Stimulated activated CD4-positive, alpha-beta T cell treated with anti-CD3 and anti-CD28 coated beads, Interleukin-4, amount 100 ng/mL, for 24 hours (primary cell): ENCODE measurements around the gene BCAS3.
"Not testable (repeated sequence)": the region's sequence is repeated elsewhere in the genome, so short reads cannot be mapped to it uniquely, and the experiment has no call there.

Source experiments
- DNase-seq: peaks from one replicate; pipeline ENCODE4 v3.0.0-alpha.2; 2020

BCAS3 gene

GRCh38 chr17:61359513-61359912 is 681.9 kb downstream of the BCAS3 start:
- not testable (repeated sequence) for DNase-seq

GRCh38 chr17:61360318-61360943 is 682.8 kb downstream of the BCAS3 start:
- DNase-seq: no peak

- no peak for DNase-seq
Measured at GRCh38 chr17:61361084-61361483, 683.4 kb downstream of the BCAS3 start.

GRCh38 chr17:61362396-61362795 is 684.7 kb downstream of the BCAS3 start:
- no peak for DNase-seq

- no peak for DNase-seq
Measured at GRCh38 chr17:61362852-61363600, 685.4 kb downstream of the BCAS3 start.

- DNase-seq: no peak
Measured at GRCh38 chr17:61363601-61364462, 686.2 kb downstream of the BCAS3 start.

GRCh38 chr17:61364463-61364846 is 686.8 kb downstream of the BCAS3 start:
- DNase-seq: no peak

GRCh38 chr17:61366076-61366714 is 688.5 kb downstream of the BCAS3 start:
- no peak for DNase-seq

- no peak for DNase-seq
Measured at GRCh38 chr17:61366715-61367413, 689.2 kb downstream of the BCAS3 start.

GRCh38 chr17:61368049-61368831 is 690.6 kb downstream of the BCAS3 start:
- no peak for DNase-seq

GRCh38 chr17:61368832-61369450 is 691.3 kb downstream of the BCAS3 start:
- no peak for DNase-seq

- no peak for DNase-seq
Measured at GRCh38 chr17:61369751-61370150, 692.1 kb downstream of the BCAS3 start.

GRCh38 chr17:61371179-61371578 is 693.5 kb downstream of the BCAS3 start:
- no peak for DNase-seq

GRCh38 chr17:61371606-61372005 is 694.0 kb downstream of the BCAS3 start:
- DNase-seq: no peak

GRCh38 chr17:61372436-61372835 is 694.8 kb downstream of the BCAS3 start:
- DNase-seq: no peak

GRCh38 chr17:61376931-61377838 is 699.5 kb downstream of the BCAS3 start:
- no peak for DNase-seq

GRCh38 chr17:61378658-61379456 is 701.2 kb downstream of the BCAS3 start:
- no peak for DNase-seq

GRCh38 chr17:61379457-61380216 is 702.0 kb downstream of the BCAS3 start:
- no peak for DNase-seq
